Femur (tissue), 1 donor: ENCODE results near the gene GLP2R.
A peak's percentile ranks its signal among the peaks of the same experiment; 100 is the strongest.

Experiments used
- DNase-seq: peaks from one replicate; pipeline ENCODE4 v3.0.0-alpha.2; 2017

GLP2R gene

GRCh38 chr17:9925457-9925856, 99.7 kb downstream of the GLP2R start:
- DNase-seq = no peak

DNA sequence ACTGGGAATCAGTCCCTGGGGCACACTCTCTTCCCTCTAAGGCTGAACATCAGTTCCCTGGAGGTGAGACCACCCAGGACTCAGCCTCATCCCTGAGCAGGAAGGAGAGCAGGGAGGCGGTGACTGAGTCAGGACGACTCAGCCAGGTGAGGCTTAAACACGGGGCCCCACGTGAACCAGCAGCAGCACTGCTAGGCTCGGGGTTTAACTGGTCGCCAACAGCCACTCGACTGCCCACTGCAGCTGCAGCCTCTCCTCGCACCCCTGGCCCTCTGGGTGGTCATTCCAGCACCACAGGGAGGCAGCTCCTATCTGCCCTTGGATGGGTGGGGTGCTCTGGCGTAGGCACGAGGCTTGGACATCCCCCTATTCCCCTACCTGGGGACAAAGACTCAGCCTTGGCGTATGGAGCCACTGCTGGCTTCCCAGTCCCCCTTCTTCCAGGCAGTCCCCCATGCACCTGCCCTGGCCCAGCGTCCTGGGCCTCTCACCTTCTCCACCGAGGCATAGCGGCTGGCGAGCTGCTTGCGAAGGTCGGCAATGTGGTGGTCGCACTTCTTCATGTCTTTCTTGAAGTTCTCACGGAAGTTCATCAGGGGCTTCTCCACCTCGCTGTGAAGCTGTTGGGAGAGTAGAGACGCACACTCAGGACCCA, 100.6 kb downstream of the GLP2R start:
- DNase-seq = no peak

GRCh38 chr17:9928601-9929333, 103.0 kb downstream of the GLP2R start:
- peak; percentile 86 for DNase-seq

DNA sequence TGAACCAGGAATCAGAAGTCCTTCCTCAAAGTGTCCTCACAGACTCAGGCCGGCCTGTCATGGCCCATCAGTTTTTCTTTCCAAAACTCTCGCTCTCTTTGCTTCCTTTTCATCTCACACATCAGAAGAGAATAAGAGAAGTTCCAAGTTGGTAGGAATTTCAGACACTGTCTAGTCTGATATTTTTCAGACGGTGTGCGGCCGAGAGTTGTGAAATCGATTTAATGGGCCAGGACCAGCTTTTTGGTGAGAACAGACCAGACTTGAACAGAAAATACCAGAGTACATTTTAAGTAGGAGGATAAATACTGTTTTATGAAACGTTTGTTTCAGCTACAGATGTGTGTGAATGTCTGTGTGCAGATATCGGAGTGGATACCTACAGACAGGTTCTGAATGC, 104.1 kb downstream of the GLP2R start:
- no peak for DNase-seq

DNA sequence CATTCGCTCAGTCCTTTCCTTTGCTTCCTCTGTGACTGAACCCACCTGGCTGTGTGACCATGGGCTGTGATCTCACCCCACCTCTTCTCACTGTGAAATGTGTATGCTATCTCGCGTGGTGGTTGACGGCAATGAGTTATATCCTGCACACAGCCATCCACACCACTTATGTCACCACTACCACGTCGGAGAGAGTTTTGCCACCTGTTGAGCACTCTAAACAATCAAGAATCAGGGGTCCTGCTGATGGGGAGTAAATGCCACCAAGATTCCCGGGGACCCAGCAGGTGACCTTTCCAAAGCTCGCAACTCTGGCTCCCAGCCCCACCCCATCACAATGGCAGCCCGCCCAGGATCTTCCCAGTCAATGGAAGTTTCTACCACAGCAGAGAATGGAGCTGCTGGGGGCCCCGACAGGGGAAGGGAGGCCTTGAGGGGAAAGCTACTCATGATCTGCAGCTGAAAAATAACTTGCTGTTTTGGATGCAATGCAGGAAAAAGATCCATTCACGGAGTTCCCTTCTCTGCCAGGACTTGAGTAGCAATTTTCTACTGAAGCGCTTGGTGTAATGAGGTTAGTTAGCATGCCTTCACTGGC, 105.5 kb downstream of the GLP2R start:
- DNase-seq = peak; percentile 67

DNA sequence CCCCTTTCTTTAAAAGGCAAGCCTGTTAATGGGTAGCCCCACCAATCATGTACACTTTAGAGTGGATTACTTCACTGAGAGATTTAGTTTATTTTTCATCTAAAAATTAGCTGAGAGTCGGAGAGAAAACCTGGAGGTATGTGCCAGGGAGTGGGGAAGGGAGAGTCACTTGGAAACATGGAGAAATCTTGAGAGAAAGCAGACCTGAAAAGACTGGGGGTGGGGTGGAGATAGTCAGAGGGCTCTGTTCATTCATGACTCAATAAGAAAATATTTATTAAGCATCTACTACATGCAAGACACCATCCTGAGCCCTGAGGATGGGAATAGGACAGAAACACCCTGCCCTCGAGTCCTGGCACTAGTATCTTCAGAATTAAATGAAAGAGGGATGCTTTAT, 106.8 kb downstream of the GLP2R start:
- DNase-seq = no peak

DNA sequence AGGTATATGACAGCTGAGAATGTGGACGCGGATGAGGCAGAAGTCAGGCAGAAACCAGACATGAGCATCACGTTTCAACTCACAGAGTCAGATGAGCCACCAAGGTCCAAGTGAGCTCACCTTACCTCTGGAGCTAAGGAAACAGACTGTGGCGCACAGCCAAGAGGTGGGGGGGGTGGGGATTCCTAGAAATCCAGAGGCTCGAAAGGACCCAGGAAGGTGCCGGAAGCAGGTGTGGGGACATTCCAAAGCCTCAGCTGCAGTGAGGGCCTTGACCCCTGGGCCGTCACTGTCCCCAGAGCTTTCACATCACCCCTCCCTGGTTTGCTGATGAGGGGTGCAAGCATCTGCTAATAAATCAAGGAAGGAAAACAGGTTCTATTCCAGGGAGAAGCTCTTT, 108.6 kb downstream of the GLP2R start:
- DNase-seq = peak; percentile 40

DNA sequence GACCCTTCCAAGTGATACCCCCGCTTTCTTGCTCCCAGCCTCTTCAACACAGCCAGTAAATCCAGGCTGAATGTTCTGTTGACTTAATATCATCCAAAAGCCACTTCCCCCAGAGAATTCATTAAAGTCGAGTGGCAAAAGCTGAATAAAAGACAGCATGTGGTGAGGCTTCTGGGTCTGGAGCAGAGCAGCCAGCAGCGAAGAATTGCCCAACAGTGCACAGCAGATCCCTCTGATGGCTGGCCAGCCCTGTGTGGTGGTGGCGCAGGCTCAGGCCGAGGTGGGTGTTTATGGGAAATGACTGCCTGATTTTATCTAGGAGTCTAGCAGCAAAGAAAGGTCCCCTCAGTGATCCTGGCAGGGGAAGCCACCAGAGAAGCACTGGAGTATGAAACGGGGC, 109.7 kb downstream of the GLP2R start:
- no peak for DNase-seq

GRCh38 chr17:9936095-9936494, 110.4 kb downstream of the GLP2R start:
- no peak for DNase-seq

- DNase-seq = peak; percentile 82
Observed at GRCh38 chr17:9937241-9937761, 111.6 kb downstream of the GLP2R start.

GRCh38 chr17:9937901-9938300, 112.2 kb downstream of the GLP2R start:
- no peak for DNase-seq

- DNase-seq = no peak
Observed at GRCh38 chr17:9938764-9939163, 113.0 kb downstream of the GLP2R start.

- DNase-seq = no peak
Observed at GRCh38 chr17:9940841-9941240, 115.1 kb downstream of the GLP2R start.

- DNase-seq = no peak
Observed at GRCh38 chr17:9941305-9941704, 115.6 kb downstream of the GLP2R start.
